Stimulated activated naive CD8-positive, alpha-beta T cell treated with anti-CD3 and anti-CD28 coated beads, Interleukin-15, amount 100 ng/mL, for 72 hours (primary cell): ENCODE data around the gene PTK6.
A peak's percentile ranks its signal among the peaks of the same experiment; 100 is the strongest.

Experiments
- ATAC-seq: fragments of 150-1000 bp; cut with Tn5 transposase; 2 replicates; pipeline ENCODE4 v1.10.0; 2021; ENCODE audit warnings: mild to moderate bottlenecking, moderate library complexity
- DNase-seq, 2 donors: peaks; one replicate each; pipeline ENCODE4 v3.0.0; 2021 to 2022
- H3K27ac Mint-ChIP-seq, 2 donors: one replicate each; pipeline ENCODE4 v1.8.0; 2022; ENCODE audit warnings: mild to moderate bottlenecking in 2 of 2, mixed read lengths in 2 of 2, moderate library complexity in 2 of 2
- H3K27me3 Mint-ChIP-seq: one replicate; pipeline ENCODE4 v1.8.0; 2022; ENCODE audit warnings: mixed read lengths
- H3K4me1 Mint-ChIP-seq: one replicate; pipeline ENCODE4 v1.8.0; 2022; ENCODE audit warnings: mild to moderate bottlenecking, mixed read lengths
- H3K4me3 Mint-ChIP-seq, 2 donors: one replicate each; pipeline ENCODE4 v1.8.0; 2022; ENCODE audit warnings: mild to moderate bottlenecking in 2 of 2, mixed read lengths in 2 of 2, moderate library complexity in 1 of 2
- H3K9me3 Mint-ChIP-seq, 2 donors: one replicate each; pipeline ENCODE4 v1.8.0; 2022; ENCODE audit warnings: mixed read lengths in 2 of 2

The PTK6 gene

DNA sequence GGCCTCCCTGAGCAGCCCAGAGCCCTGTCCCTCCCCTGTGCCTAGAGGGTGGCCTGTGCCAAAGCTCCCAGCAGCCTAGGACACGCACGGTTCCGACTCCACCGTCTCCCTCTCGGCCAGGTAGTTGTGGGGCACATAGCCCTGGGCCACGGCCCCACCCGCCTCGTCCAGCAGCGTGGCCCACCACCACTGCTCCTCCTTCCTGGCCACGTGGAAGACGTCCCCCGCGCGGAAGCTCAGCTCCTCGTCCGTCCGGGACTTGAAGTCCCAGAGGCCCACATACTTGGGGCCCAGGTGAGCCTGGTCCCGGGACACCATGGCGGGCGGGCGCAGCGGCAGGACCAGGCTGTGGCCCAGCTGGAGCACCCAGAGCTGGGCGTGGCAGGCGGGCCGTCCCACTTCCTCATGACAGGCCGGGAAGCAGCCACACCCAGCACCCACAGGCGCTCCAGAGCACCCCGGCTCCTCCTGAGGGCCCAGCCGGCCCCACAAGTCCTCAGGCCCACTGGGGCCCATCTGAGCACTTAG is at the start of gene PTK6:
Gene PTK6 (minus strand): TSS at position 380 of the 528 bp plus-strand sequence. CDS start 62 bp downstream, at position 318.
- no peak for DNase-seq
- ATAC-seq = no peak
- no peaks in the 10 kb centered on the region for H3K9me3 Mint-ChIP-seq
- H3K4me3 Mint-ChIP-seq = peak within 1 kb of the TSS; percentile 73 to 78
- H3K4me1 Mint-ChIP-seq = peaks cover 34% of the 10 kb centered on the region
- no peaks in the 10 kb centered on the region for H3K27me3 Mint-ChIP-seq
- peak within 1 kb of the TSS; percentile 67 to 90 for H3K27ac Mint-ChIP-seq

DNA sequence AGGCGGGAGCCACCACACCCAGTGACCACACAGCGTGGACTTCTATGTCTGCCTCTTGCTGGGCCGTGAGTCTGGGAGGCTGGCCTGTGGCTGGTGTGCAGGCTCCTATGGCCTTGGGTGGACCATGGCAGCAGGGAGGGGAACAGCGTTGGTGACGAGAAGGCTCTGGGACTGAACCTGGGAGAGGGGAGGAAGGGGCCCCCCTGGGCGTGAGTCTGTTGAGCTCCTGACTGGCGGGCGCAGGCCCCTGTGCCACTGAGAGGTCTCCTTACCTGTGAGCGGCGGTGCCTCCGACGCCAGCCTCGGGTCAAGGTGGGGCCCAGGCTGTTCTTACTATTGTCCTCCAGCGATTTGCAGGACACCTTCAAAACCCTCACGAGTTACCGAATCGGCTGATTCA is 49.6 kb upstream of the PTK6 start:
- no peak overlapping the region for H3K4me3 Mint-ChIP-seq
- peaks cover 17% of the 10 kb centered on the region for H3K4me1 Mint-ChIP-seq
- H3K27ac Mint-ChIP-seq = no peak overlapping the region
- DNase-seq = no peak
- H3K9me3 Mint-ChIP-seq = no peaks in the 10 kb centered on the region
- peaks cover 8% of the 10 kb centered on the region for H3K27me3 Mint-ChIP-seq
- ATAC-seq = no peak

DNA sequence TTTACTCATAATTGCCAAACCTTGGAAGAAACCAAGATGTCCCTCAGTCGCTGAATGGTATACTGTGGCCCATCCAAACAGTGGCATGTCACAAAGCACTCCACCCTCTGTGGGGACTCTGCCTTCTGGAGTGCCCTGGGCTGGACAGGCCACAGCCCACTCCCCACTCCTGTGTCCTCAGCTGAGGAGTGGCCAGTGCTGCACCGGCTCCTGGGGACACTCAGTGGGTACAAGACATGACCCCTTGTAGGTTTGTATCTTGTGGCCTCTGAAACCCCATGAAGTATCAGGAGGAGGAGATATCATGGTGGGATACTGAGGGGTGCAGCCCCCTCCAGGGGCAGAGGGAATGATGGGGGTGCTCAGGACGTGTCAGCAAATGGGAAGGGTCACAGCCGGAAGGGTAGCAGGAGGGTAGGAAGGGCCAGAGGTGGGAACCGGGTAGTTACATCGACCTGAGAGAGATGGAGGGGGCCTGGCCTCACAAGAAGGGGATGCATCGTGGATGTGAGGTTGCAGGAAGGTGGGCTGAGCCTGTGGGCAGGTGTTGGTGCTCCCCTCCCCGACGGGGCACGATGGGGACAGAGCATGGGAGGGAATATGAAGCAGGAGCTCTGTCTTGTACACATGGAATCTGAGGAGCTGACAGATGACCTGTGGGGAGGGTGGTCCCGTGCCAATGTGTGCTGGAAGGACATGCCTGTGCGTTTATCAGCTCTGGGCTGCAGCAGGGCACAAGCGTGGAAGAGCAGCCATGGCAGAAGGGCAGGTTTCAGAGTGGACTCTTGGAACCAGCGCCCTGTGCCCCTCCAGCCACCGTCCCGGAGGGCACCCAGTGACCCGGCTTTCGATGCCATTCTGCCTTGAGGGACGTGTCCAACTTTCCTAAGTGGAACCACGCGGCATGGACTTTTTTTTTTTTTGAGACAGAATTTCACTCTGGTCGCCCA is 48.7 kb upstream of the PTK6 start:
- DNase-seq (no peak), ATAC-seq (no peak)
- Mint-ChIP-seq H3K27ac (no peak overlapping the region), H3K27me3 (peaks cover 8% of the 10 kb centered on the region), H3K4me3 (no peak overlapping the region), H3K4me1 (peaks cover 22% of the 10 kb centered on the region), H3K9me3 (no peaks in the 10 kb centered on the region)

DNA sequence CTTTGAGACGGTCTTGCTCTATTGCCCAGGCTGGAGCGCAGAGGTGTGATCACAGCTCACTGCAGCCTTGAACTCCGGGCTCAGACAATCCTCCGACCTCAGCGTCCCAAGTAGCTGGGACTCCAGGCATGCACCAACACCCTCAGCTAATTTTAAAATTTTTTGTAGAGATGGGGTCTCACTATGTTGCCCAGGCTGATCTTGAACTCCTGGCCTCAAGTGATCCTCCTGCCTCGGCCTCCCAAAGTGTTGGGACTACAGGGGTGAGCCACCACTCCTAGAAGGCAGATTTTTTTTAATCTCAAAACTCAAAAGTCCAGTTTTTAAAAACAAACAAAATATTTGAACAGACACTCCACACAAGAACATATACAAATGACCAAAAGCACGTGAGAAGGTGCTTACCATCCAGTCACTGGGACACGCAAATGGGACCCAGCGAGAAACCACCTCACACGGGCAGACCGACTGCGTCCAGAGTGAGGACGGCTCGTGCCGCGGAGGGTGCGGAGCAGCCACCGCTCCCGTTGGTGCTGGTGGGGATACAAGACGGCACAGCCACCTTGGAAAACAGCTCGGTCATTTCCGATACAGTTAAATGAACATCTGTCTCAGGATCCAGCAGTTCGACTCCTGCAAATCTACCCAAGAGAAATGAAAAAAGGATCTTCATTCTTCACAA is 45.3 kb upstream of the PTK6 start:
- H3K4me1 Mint-ChIP-seq = peaks cover 17% of the 10 kb centered on the region
- H3K27me3 Mint-ChIP-seq = peaks cover 31% of the 10 kb centered on the region
- H3K4me3 Mint-ChIP-seq = no peak overlapping the region
- DNase-seq (no peak), ATAC-seq (no peak)
- no peaks in the 10 kb centered on the region for H3K9me3 Mint-ChIP-seq
- H3K27ac Mint-ChIP-seq = no peak overlapping the region

DNA sequence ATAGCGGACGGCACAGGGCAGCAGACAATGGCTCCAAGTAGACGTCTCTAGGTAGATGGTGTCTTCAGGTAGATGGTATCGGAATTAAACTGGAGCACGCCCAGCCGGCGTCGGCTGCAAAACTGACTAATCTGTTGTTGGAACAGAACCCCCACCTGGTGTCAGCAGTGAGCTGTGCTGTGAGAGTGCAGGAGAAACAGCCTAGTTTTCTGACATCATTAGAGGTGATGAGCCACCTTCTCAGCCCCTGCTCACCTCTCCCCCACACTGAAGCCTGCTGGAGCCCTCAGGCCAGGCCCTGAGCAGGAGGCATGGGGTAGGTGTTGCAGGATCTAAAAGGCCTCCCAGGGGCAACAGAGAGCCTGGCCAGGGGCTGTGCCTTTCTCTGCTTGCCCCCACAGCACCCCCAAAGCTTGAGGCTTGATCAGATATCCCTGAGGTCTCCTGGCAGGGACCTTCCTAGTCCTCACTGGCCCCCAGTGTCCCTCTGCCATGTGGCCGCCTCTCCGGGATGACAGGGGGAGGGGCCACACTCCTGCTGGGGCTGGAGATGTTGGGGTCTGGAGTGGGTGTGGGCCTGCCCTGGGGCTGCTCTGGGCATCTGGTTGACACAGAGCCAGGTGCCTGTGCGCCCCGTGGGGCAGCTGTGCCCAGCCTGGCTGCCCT is 43.8 kb upstream of the PTK6 start:
- H3K9me3 Mint-ChIP-seq = no peaks in the 10 kb centered on the region
- ATAC-seq (peak; percentile 98), DNase-seq (peak; percentile 61 to 73)
- H3K4me3 Mint-ChIP-seq = no peak overlapping the region
- H3K27ac Mint-ChIP-seq = no peak overlapping the region
- peaks cover 12% of the 10 kb centered on the region for H3K4me1 Mint-ChIP-seq
- H3K27me3 Mint-ChIP-seq = peaks cover 40% of the 10 kb centered on the region

DNA sequence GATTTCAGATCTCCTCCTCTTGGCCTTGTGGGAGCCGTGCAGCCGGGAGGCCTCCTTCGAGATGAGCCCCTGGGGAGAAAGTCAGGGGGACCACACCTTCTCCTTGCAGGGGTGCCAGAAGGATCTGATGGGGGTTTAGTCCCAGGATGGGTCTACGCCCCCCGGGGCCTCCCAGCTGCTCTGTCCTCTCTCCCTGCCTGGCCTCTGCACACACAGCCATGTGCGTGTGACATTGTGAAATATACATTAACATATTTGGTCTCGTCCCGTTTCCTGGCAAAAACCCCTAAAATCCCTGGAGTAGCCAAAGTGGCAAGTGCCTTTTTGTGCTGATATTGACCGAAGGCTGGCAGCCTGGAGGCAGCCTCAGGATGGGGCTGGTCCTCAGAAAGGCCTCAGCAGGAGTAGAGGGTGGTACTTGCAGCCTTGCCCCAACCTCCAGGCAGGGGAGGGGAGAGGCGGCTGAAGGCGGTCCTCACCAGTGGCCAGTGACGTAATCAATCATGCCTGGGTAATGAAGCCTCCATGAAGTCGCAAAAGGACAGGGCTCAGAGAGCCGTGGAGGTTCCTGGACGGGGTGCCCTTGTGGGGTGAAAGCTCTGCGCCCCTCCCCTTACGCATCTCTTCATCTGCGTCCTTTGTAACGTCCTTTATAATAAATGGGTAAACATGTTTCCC is 42.0 kb upstream of the PTK6 start:
- ATAC-seq (no peak), DNase-seq (no peak)
- peaks cover 41% of the 10 kb centered on the region for H3K27me3 Mint-ChIP-seq
- H3K4me1 Mint-ChIP-seq = peaks cover 12% of the 10 kb centered on the region
- H3K9me3 Mint-ChIP-seq = no peaks in the 10 kb centered on the region
- no peak overlapping the region for H3K27ac Mint-ChIP-seq
- no peak overlapping the region for H3K4me3 Mint-ChIP-seq

DNA sequence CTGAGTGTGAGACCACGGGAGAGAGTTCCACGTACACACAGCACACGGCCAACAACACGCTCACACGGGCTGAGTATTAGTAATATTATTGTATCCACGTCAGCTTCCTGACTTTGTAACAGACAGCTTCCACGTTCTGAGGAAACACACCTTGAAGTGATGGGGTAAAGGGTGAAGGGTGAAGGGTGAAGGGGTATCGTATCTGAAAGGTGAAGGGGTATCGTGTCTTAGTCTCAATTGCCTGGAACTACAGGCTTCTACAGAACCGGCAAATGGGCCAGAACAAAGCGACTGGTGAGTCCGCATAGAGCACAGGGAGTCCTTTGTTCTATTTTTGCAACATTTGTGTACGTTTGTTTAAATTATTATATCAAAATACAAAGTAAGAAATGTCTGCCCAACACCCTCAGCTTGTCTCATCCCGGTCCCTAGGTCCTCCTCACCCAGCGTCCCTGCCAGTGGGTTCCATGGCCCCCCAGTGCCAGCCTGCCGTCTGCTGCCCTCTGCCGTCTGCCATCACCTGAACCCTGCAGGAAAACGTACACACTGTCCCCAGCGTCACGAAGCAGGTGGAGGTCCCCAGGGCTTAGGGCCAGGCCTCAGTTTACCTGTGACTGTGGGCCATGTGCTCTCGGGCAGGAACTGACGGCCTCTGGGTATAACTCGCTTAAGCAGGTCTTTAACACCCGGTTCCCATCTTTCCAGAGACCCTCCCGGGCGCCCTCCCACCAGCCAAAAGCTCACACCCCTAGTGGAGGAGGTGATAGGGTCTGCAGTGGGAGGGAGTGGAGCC is 41.2 kb upstream of the PTK6 start:
- Mint-ChIP-seq H3K4me3 (no peak overlapping the region), H3K27ac (no peak overlapping the region), H3K9me3 (no peaks in the 10 kb centered on the region), H3K4me1 (peaks cover 15% of the 10 kb centered on the region), H3K27me3 (peaks cover 41% of the 10 kb centered on the region)
- DNase-seq = peak in 1 of 2 donors; percentile 22
- ATAC-seq = no peak

DNA sequence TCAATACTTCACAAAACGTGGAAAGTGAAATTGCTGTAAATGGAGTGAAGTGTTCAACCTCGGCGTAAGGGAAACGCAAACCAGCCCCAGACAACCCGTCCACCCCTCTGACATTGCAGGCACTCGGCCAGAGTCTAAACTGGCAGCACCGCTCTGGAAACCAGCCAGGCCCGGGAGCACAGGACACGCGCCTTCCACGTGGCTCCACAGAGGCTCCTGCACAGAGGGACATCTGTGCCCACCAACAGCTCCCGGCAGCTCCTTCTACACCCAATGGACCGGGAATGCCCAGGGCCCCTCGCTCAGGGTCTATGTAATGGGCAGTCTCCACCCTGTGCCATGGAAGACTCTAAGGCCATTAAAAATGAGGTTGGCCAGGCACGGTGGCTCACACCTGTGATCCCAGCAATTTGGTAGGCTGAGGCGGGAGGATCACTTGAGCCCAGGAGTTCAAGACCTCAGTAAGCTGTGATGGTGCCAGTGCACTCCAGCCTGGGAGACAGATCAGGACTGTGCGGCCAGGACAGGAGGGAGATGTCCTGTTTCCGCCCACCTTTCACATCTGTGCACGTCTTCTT is 40.2 kb upstream of the PTK6 start:
- H3K9me3 Mint-ChIP-seq = no peaks in the 10 kb centered on the region
- DNase-seq (no peak), ATAC-seq (no peak)
- peaks cover 41% of the 10 kb centered on the region for H3K27me3 Mint-ChIP-seq
- no peak overlapping the region for H3K27ac Mint-ChIP-seq
- peaks cover 17% of the 10 kb centered on the region for H3K4me1 Mint-ChIP-seq
- H3K4me3 Mint-ChIP-seq = no peak overlapping the region

DNA sequence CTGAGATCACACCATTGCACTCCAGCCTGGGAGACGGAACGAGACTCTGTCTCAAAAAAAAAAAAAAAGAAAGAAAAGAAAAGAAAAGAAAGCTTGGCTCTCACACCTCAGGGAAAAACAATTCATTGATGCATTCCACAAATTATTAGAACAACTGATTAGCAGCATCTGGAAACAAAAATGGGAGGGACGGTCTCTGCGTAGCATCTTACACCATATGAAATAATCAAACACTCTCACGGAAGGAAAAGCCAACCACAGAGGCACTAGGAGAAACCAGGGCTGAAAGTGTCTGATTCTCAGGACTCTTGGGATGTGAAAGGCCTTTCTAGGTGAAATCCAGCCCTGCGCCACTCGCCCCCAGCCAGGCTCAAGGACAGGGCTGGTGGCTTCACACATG is 39.1 kb upstream of the PTK6 start:
- H3K4me1 Mint-ChIP-seq = peaks cover 16% of the 10 kb centered on the region
- ATAC-seq = no peak
- no peak for DNase-seq
- H3K9me3 Mint-ChIP-seq = no peaks in the 10 kb centered on the region
- no peak overlapping the region for H3K4me3 Mint-ChIP-seq
- peaks cover 41% of the 10 kb centered on the region for H3K27me3 Mint-ChIP-seq
- H3K27ac Mint-ChIP-seq = no peak overlapping the region

DNA sequence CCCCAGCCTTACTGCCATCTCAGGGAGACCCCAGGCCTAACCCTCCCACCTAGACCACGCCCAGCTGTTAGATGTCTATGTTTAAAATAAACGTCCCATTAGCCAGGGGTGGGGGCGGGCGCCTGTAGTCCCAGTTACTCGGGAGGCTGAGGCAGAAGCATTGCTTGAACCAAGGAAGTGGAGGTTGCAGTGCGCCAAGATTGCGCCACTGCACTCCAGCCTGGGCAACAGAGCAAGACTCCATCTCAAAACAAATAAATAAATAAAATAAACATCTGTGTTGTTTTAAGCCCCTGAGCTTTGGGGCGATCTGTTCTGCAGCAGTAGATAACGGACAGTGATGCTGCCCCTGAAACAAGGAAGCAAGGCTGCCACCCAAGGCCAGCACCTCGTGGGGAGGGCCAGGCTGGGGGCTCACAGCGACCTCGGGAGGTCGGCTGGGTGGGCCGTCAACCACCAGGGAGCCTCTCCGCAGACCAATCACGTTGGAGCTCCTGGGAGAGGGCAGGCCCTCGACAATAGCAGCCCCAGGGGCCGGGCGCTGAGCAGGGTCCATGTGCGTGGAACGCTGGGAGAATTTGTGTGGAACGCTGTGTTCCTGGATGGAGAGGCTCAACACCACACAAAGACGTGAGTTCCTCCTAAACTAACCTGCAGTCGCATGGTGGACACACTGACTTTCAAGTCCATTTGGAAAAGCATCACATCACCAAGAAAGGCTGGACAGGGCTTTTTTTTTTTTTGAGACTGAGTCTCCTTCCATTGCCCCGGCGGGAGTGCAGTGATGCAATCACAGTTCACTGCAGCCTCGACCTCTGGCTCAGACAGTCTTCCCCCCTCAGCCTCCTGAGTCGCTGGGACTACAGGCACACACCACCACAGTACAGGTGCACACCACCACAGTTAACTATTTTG is 37.9 kb upstream of the PTK6 start:
- H3K9me3 Mint-ChIP-seq = no peaks in the 10 kb centered on the region
- DNase-seq (no peak), ATAC-seq (no peak)
- peaks cover 34% of the 10 kb centered on the region for H3K27me3 Mint-ChIP-seq
- H3K4me3 Mint-ChIP-seq = peak overlapping the region; percentile 70 to 79
- H3K27ac Mint-ChIP-seq = no peak overlapping the region
- H3K4me1 Mint-ChIP-seq = peaks cover 8% of the 10 kb centered on the region

DNA sequence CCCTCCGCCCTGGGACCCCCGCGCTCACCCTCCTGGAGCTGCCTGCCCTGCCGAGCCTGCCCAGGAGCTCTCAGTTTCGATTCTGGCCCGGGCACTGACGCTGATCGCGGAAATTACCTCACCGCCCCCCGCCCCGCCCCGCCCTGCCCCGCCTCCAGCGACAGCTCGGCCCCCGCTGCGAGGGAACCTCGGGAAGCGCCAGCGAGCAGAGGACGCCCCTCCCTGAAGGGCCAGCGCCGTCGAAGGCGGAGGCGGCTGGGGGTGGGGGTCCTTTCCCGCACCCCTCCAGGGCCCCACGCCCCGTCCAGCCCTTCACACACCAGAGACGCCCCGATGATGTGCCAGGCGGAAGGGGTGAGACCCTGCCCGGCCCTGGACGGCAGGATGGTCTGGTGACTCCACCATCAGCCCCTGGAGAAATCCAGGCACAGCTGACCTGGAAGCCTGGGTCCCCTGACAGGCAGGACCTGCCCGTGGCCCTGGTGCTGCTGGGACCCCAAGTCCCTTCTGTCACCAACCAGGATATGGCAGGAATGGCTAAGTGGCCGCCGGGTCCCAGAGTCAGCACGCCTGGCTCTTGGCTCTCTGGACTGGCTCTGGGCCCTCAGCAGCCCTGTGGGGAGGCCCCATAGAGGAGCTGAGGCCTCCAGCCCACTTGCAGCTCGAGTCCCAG is 37.1 kb upstream of the PTK6 start, which contains the start of gene HELZ2:
Gene HELZ2 (minus strand): TSS at position 84 of the 673 bp plus-strand sequence. CDS start 1,854 bp downstream, outside the sequence.
- Mint-ChIP-seq H3K27me3 (peaks cover 39% of the 10 kb centered on the region), H3K9me3 (no peaks in the 10 kb centered on the region), H3K4me1 (peaks cover 16% of the 10 kb centered on the region), H3K27ac (peak within 1 kb of the TSS; percentile 79 to 96), H3K4me3 (peak within 1 kb of the TSS; percentile 79 to 92)
- ATAC-seq (peak; percentile 85), DNase-seq (peak; percentile 49 to 62)

DNA sequence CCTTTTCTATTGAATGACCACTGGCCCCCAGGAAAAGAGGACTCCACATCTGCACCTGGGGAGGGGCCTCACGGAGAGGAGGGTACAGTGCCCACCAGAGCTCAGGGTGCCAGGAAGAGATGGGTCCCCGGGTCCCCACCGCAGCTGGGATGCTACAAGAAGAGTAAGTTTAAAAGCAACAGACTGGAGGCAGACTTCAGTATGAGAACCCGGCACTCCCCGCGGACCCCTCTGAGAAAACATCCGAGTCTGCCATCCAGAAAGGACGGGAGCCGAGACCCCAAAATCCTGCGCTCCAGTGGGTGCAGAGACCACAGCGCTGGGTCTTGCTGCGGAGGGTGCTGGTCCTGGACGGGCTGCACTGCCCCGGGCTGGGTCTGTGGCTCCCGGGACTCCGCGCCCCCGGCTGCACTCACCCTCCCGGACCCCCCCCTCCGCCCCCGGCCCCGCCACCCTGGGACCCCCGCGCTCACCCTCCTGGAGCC is 36.5 kb upstream of the PTK6 start:
- DNase-seq = no peak
- Mint-ChIP-seq H3K4me3 (peak overlapping the region; percentile 79 to 92), H3K27me3 (peaks cover 38% of the 10 kb centered on the region), H3K27ac (peak overlapping the region; percentile 79 to 96), H3K4me1 (peaks cover 22% of the 10 kb centered on the region), H3K9me3 (no peaks in the 10 kb centered on the region)
- peak; percentile 39 for ATAC-seq
